CD1c-positive myeloid dendritic cell (primary cell): ENCODE measurements around the gene CEP250.

Experiments used
- DNase-seq: peaks from one replicate; pipeline ENCODE4 v3.0.0-alpha.2; 2016; ENCODE audit errors: extremely low spot score

Gene CEP250

GRCh38 chr20:35562541-35563110 is 107.2 kb downstream of the CEP250 start:
- DNase-seq = no peak

- DNase-seq = no peak
Observed at GRCh38 chr20:35563834-35564233, 108.4 kb downstream of the CEP250 start.

- no peak for DNase-seq
Observed at GRCh38 chr20:35564905-35565304, 109.5 kb downstream of the CEP250 start.

GRCh38 chr20:35568645-35569044 is 113.2 kb downstream of the CEP250 start:
- DNase-seq = no peak
